GM10266 (cell line): ENCODE results near the gene ATP2B2.
"Not testable (repeated sequence)": the region's sequence is repeated elsewhere in the genome, so short reads cannot be mapped to it uniquely, and the experiment has no call there.

ENCODE experiments used
- DNase-seq: peaks from one replicate; pipeline ENCODE4 v3.0.0; 2012; ENCODE audit errors: extremely low spot score
- TF ChIP-seq, protein P1 (sequence below): IDR thresholded peaks from 2 replicates; pipeline ENCODE4 v1.5.1; 2012; ENCODE audit warnings: mild to moderate bottlenecking, low read depth; ENCODE audit not compliant: control insufficient read depth, insufficient read depth; ENCODE audit errors: missing control alignments

ATP2B2 gene

DNA sequence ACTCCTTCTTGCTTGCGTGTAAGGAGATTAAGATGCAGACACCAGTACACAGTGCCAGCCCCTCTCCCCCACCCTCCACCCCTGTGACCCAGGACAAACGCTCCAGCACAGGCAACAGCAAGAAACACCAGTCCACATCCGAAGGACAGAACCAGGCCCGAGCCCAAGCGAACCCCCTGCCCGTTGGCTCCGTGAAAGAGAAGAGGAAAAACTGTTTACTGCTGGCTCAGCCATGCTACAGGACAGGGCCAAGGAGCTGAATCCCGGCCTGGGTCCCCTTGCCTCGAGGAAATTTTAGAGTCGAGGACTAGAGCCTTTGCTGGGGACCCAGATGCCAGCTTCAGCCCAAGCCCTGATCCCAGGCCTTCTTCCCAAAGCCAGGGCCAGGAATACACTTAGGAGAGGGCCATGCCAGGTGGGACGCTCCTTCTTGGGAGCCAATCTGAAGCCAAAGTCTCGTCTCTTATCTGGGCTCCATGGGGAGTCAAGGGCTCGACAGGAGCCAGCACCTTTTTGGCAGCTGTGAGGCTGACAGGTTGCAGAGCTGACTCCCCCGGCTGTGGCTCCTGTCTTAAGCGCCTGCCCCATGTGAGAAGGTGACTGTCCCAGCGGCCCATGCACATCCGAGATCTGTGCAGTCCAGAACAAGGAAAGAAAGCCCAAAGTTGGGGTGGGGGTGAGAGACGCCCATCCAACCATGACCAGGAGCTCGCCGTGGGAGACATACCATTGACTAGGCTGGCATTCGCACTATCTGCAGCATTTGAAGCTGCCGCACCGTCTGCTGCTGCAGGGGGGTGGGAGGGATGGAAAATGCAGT lies 120.6 kb downstream of the ATP2B2 start:
- TF ChIP-seq, protein P1, sequence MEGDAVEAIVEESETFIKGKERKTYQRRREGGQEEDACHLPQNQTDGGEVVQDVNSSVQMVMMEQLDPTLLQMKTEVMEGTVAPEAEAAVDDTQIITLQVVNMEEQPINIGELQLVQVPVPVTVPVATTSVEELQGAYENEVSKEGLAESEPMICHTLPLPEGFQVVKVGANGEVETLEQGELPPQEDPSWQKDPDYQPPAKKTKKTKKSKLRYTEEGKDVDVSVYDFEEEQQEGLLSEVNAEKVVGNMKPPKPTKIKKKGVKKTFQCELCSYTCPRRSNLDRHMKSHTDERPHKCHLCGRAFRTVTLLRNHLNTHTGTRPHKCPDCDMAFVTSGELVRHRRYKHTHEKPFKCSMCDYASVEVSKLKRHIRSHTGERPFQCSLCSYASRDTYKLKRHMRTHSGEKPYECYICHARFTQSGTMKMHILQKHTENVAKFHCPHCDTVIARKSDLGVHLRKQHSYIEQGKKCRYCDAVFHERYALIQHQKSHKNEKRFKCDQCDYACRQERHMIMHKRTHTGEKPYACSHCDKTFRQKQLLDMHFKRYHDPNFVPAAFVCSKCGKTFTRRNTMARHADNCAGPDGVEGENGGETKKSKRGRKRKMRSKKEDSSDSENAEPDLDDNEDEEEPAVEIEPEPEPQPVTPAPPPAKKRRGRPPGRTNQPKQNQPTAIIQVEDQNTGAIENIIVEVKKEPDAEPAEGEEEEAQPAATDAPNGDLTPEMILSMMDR: no peak
- DNase-seq: no peak

DNA sequence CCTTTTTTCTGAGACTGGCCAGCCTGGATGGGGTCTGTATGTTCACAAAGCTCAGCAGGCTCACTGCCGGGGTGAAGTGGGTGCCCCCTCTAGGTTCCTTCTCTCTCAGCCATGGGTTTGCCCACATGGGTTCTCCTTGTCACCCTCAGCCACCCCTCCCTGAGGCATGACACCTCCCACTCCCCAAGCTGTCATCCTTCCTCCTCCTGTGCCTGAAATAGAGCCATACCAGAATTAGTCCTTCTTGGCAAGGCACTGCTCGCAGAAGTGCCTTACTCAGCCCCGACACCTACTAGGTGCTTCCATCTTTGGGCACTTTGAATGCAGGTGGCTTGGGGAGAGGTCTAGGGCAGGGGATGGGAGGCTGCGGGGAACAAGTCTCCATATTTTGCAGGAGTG lies 121.5 kb downstream of the ATP2B2 start:
- TF ChIP-seq, protein P1: no peak

DNA sequence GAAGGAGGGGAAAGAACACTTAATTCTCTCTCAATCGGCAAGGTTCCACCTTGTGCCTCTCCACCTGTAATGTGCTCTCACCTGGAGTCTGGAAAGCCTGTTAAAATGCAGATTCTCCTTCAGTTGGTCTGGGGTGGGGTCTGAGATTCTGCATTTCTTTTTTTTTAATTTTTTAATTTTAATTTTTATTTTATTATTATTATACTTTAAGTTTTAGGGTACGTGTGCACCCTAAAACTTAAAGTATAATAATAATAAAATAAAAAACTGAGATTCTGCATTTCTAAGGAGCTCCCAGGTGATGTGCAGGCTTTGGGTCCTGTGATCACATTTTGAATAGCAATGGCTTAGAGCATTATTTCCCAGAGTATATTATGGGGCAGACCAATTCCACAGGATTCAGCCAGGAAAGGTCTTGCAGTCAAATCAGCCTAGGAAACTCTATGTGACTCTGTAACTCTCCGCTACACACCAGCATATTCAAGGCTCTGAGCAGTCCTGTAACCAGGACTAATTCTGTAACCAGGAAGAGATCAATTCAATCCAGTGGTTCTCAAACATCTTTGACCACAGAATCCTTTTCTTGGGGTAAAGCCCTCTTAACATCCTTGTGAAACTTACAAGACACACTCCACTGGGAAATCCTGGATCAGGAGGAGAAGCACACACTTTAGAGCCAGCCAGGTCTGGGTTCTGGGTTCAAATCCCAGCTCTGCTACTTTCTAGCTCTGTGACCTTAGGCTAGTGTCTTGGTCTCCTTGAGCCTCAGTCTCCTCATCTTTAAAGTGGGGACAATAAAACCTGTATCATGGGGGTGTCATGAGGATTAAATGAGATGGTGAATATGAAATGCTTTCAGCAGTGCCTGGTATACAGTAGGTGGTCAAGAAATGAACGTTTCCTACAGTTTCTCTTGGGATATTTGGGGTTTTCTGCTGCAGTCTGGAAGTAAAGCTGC lies 122.2 kb downstream of the ATP2B2 start:
- TF ChIP-seq, protein P1: no peak
- no peak for DNase-seq

More for the DNA sequence above, 121.5 kb downstream of the ATP2B2 start:
- no peak for DNase-seq

DNA sequence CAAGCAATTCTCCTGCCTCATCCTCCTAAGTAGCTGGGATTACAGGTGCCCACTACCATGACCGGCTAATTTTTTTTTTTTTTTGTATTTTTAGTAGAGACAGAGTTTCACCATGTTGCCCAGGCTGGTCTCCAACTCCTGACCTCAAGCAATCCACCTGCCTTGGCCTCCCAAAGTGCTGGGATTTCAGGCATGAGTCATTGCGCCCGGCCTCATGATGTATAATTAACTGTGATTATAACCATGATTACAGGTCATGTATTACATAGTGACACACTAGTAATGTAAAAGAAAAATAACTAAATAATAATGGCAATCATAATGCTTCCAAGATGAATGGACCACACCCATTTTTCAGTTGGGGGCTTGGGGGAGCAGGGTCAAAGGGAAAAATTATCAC lies 122.9 kb downstream of the ATP2B2 start:
- DNase-seq: not testable (repeated sequence)

DNA sequence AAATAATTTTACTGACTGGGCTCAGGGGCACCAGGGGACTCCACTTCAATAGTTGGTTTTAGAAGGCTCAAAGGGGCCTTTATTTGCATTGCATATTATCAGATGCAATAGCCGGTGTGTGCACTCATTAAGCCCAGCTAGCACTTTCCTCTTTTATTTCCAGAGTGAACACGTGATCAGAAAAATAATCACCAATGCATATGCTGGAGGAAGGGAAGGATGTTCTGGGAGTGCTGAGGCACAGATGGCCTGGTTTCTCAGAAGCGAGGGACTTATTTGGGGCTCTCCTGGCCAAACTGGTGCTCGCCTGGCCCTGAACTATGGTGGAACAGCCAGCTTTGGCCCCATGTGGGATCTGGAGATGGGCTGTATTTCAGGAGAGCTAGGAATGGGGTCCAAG lies 124.0 kb downstream of the ATP2B2 start:
- TF ChIP-seq, protein P1: no peak
- no peak for DNase-seq

DNA sequence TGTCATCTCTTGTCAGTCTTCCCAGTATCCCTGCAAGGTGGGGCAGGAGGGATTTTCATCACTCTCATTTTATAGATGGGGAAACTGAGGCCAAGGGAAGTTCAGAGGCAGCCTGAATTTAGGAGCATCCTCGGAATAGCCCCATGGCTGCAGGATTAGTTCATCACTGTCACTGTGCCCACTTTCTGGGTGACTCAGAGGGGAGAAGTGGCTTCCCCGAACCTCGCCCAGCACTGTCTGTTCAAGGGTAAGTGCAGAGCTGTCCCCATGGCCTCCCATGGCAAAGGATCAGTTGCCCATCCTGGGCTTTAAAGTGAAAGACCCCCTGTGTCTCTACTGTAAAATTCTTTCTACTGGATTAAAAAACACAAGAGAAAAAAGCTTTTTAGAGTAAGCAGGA lies 124.5 kb downstream of the ATP2B2 start:
- TF ChIP-seq, protein P1: no peak
- no peak for DNase-seq

DNA sequence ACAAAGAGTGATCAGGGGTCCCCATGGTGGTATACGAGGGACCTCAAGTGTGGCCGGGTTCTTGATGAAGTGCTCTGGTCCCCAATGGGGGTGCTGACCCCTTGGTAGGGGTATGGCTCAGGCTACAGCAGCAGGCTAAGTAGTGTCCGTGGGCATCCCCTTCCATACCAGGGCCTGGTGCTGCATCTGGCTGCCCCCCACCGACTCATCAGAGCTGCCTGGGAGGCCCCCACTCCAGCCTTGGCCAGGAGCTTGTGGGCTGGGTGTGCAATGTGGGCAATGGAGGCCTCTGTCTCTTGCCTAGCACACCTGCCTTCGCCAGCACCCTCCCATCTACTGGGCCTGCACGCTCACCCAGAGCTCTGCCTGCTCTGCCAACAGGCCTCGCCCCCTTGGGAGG lies 125.4 kb downstream of the ATP2B2 start:
- DNase-seq: no peak
- TF ChIP-seq, protein P1: no peak
